ENCODE data around the gene ECD.

The ECD gene

GRCh38 chr10:73167783-73168464, at the start of gene ECD, which contains the start of gene FAM149B1:
ECD (minus strand) TSS chr10:73168008; CDS start chr10:73163937, 4,071 bp downstream.
FAM149B1 (plus strand) TSS chr10:73168119; CDS start chr10:73168340, 221 bp downstream.
- peak; percentile 88 for DNase-seq (ENCODE audit: low read depth)

DNA sequence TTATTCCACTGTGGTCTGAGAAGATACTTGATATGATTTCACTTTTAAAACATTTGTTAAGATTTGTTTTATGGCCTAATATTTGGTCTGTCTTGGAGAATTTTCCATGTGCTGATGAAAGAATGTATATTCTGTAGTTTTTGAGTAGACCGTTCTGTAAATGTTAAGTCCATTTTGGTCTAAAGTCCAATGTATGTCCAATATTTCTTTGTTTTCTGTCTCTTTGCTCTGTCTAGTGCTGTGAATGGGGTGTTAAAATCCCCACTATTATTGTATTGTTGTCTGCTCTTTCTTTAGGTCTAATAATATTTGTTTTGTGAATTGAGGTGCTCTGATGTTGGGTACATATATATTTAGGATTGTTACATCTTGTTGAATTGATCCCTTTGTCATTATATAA, 47.9 kb upstream of the ECD start:
- no peak for DNase-seq (ENCODE audit: low read depth)

- no peak for DNase-seq (ENCODE audit: low read depth)
These were observed 43.5 kb upstream of the ECD start for GRCh38 chr10:73211106-73211811.

- DNase-seq (ENCODE audit: low read depth): no peak
These were observed 42.7 kb upstream of the ECD start for GRCh38 chr10:73210395-73211105.

- no peak for DNase-seq (ENCODE audit: low read depth)
These were observed 41.9 kb upstream of the ECD start for GRCh38 chr10:73209705-73210104.

DNA sequence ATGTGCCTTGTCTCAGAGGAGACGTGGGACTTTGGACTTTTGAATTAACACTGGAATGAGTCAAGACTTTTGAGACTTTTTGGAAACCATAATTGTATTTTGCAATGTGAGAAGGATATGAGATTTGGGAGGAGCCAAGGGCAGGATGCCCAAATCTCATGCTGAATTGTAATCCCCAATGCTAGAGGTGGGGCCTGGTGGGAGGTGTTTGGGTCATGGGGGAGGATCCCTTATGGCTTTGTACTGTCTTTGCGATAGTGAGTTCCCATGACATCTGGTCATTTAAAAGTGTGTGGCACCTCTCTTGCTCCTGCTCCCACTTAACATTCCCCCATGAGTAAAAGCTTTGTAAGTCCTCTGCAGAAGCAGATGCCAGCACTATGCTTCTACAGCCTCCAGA, 40.1 kb upstream of the ECD start:
- DNase-seq (ENCODE audit: low read depth): no peak

DNA sequence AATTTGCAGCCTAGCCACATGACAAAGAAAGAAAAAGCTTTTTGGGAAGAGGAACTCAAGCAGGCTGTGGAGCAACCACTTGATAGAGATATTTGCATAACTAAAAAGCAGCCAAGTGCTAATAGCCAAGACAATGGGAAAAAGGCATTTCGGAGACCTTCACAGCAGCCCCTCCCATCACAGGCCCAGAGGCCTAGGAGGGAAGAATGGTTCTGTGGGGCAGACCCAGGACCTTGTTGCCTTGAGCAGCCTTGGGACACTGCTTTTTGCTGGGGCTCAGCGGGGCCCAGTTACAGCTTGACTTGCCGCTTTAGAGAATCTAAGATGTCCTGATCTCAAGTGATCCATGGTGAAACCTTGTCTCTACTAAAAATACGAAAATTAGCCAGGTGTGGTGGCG, 38.6 kb upstream of the ECD start:
- no peak for DNase-seq (ENCODE audit: low read depth)

- DNase-seq (ENCODE audit: low read depth): no peak
These were observed 38.1 kb upstream of the ECD start for GRCh38 chr10:73205890-73206289.

DNA sequence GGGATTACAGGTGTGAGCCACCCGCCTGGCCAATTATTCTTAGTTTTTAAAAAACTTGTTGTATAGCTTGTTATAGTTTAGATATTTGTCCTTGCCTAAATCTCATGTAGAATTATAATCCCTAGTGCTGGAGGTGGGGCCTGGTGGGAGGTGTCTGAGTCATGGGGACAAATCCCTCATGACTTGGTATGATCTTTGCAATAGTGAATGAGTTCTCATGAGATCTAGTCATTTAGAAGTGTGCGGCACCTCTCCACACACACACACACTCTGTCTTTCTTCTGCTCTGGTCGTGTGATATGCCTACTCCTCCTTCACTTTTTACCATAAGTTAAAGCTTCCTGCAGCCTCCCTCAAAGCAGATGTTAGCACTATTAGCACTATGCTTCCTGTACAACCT, 37.3 kb upstream of the ECD start:
- DNase-seq (ENCODE audit: low read depth): no peak

DNA sequence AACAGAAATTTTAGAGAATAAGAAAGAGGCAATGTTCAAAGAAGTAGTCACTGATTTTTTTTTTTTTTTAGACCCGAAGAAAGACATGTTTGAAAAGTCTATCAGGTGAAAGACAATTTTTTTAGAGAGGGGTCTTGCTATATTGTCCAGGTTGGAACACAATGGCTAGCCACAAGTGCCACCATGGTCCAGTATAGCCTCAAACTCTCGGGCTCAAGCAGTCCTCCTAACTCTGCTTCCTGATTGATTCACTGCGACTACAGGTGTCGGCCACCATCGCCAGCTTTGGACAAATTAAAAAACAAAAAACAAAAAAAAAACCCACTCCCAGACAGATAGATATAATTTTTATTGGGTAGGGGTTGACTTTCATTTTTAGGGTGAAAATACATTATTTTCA, 22.4 kb upstream of the ECD start:
- DNase-seq (ENCODE audit: low read depth): no peak

DNA sequence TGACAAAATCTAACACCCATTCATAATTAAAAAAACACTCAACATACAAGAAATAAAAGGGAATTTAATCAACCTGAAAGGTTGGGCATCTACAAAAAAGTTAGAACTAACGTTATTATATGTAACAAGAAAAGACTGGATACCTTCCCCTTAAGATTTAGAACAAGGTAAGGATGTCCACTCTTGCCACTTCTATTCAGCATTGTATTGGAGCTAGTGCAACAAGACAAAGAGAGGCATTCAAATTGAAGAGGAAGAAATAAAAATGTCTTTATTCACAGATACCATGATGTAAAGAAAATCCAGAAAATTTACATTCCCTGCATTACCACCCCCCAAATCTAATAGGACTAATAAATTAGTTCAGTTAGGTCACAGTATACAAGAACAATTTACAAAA, 18.5 kb upstream of the ECD start:
- no peak for DNase-seq (ENCODE audit: low read depth)

DNA sequence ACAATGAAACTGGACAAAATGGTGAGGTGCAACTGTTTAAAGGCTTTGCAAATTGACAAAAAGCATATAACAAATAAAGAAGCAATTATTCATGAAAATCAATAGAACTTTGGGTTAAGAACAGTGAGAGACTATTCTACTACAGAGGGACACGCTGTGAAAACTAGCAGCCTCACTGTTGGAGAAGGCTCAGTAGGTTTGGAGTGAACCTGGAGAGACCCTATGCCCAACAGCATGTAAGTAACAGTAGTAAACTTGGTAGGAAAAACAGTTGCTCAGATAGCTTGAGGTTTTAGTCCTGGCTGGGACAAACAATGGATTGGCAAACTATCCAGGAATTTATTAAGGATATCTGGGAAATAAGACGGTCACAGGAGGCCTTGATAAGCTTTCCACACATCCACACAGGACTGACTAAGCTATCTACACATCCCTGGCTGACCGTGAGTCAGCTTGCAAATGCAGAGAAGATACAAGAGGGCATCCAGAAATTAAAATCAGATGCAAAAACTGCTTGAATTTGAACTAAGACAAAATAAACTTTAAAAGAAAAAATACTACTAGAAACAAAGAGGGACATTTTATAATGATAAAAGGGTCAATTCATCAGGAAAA, 16.0 kb upstream of the ECD start:
- no peak for DNase-seq (ENCODE audit: low read depth)

DNA sequence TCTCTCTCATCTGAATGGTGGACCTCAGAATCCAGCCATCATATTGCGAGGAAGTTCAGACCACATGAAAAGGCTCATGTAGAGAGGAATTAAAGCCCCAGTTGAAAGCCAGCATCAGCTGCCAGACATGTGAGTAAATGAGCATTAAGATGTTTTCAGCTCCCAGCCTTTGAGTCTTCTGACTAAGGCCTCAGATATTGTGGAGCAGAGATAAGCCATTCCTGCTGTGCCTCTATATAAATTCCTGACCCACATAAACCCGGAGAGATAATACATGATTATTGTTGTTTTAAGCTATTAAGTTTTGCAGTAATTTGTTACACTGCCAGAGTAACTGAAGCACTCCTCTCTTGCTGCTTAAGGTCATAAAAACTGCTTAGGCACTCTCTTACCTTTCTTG, 14.8 kb upstream of the ECD start:
- DNase-seq (ENCODE audit: low read depth): no peak

- no peak for DNase-seq (ENCODE audit: low read depth)
These were observed 6.5 kb upstream of the ECD start for GRCh38 chr10:73174148-73174925.

DNA sequence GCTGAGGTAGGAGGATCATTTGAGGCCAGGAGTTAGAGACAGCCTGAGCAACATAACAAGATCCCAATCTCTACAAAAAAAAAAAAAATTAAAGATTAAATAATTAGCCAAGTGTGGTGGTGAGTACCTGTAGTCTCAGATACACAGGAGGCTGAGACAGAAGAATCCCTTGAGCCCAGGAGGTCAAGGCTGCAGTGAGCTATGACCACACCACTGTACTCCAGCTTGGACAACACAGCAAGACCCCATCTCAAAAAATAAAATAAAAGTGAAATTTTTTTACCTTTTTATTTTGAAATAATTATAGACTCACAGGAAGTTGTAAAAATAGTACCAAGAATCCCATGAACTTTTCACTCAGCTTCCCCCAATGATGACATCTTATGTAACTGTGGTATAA, 5.1 kb upstream of the ECD start:
- DNase-seq (ENCODE audit: low read depth): no peak

- no peak for DNase-seq (ENCODE audit: low read depth)
These were observed 1.5 kb upstream of the ECD start for GRCh38 chr10:73169320-73169719.

DNA sequence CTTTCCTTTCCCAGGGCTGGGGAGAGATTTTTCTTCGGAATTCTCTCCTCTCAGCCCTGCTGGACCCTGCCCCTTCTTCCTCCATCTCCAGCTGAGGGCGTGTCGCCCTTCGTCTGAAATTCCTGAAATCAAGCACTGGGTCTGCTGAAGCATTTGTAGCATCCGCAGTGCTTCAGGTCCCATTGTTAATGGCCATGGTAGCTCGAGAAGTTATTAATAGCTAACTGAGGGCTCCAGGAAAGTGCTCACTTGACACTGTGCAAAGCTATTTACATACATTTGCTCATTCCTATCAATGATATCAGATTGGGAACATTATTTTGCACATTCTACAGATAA, 626 bp upstream of the ECD start:
- no peak for DNase-seq (ENCODE audit: low read depth)

DNA sequence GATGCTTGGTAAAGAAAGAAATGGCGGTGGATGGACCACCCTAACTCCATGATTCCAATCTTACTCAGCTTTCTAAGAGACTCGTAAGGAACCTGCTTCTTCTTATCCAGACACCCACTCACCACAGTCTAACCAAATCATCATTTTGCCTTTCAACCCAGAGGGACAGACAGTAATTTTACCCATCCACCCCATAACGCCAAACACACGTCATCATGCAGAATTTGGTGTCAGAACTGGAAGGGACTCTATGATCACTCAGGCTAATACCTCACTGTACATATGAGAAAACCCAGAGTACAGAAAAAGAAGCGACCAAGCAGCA, 388 bp downstream of the ECD start:
- no peak for DNase-seq (ENCODE audit: low read depth)

- no peak for DNase-seq (ENCODE audit: low read depth)
These were observed 836 bp downstream of the ECD start for GRCh38 chr10:73166972-73167371.

DNA sequence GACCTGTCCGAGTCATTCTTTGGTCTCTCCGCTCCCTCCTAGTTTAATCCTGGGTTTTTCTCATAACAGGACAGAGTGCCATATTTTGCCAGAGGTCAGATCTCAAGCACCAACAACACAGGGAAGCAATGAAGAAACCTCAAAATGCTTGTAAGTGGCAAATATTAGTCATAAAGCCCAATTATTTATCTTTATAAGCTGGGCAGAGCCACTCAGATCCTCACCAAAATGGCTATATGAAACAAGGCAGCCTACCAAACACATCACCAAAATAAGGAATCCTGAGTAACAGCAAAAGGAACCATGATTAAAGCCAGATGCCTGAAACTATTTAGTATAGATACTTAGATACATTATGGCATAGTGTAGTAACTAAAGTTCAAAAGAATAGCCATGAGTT, 4.7 kb downstream of the ECD start:
- no peak for DNase-seq (ENCODE audit: low read depth)

DNA sequence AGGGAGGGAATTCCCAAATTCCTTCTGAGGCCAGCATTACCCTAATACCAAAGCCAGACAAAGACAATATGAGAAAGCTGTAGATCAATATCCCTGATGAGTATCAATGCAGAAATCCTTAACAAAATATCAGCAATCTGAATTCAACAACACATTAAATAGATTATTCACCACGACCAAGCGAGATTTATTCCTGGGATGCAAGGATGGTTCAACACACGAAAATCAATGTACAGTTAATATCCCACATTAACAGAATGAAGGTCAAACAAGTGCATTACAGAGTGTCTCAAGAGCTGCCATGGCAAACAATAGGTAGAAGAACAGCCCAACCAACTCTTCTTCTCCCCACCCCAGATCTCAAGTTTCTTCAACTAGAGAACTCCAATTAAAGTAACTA, 6.1 kb downstream of the ECD start:
- DNase-seq (ENCODE audit: low read depth): no peak

DNA sequence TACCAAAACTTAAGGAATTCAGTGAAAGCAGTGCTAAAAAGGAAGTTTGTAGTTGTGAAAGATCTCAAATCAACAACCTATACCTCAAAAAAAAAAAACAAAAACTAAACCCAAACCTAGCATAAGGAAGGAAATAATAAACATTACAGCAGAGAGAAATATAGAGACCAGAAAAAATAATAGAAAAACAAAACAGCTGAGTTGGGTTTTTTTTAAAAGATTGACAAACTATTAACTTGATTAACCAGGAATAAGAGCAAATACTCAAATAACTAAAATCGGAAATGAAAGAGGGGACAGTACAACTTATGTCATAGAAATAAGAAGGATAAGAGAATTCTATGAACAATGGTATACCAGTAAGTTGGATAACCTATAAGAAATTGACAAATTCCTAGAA, 6.7 kb downstream of the ECD start:
- DNase-seq (ENCODE audit: low read depth): no peak
